DMS114 treated with DMSO at 0.1 percent for 48 hours (cell line): Measurements from ENCODE around the gene GRSF1.
"Not testable (repeated sequence)": the region's sequence is repeated elsewhere in the genome, so short reads cannot be mapped to it uniquely, and the experiment has no call there.

ENCODE experiments used
- DNase-seq: peaks from one replicate; lab custom pipeline; 2025; ENCODE audit not compliant: unreplicated experiment; lab: John Stamatoyannopoulos, UW

The GRSF1 gene

GRCh38 chr4:70836081-70836480 is 3.6 kb downstream of the GRSF1 start:
- no peak for DNase-seq

GRCh38 chr4:70833675-70834074 is 6.0 kb downstream of the GRSF1 start:
- no peak for DNase-seq

- DNase-seq, result no peak
Observed at GRCh38 chr4:70831293-70831692, 8.4 kb downstream of the GRSF1 start.

GRCh38 chr4:70830054-70830453 is 9.6 kb downstream of the GRSF1 start:
- no peak for DNase-seq

GRCh38 chr4:70829492-70829891 is 10.2 kb downstream of the GRSF1 start:
- DNase-seq, result no peak

- DNase-seq, result no peak
Observed at GRCh38 chr4:70829015-70829414, 10.7 kb downstream of the GRSF1 start.

GRCh38 chr4:70818921-70819320 is 20.8 kb downstream of the GRSF1 start:
- DNase-seq, result no peak

- no peak for DNase-seq
Observed at GRCh38 chr4:70818173-70818855, 21.4 kb downstream of the GRSF1 start.

- no peak for DNase-seq
Observed at GRCh38 chr4:70816894-70817293, 22.8 kb downstream of the GRSF1 start.

GRCh38 chr4:70815370-70815769 is 24.3 kb downstream of the GRSF1 start:
- no peak for DNase-seq

GRCh38 chr4:70808151-70808550 is 31.5 kb downstream of the GRSF1 start:
- DNase-seq, result no peak

GRCh38 chr4:70802928-70803580 is 36.6 kb downstream of the GRSF1 start:
- DNase-seq, result no peak

- no peak for DNase-seq
Observed at GRCh38 chr4:70801265-70801809, 38.4 kb downstream of the GRSF1 start.

GRCh38 chr4:70793626-70794025 is 46.1 kb downstream of the GRSF1 start:
- DNase-seq, result no peak

GRCh38 chr4:70788733-70789132 is 51.0 kb downstream of the GRSF1 start:
- no peak for DNase-seq

- no peak for DNase-seq
Observed at GRCh38 chr4:70787496-70787895, 52.2 kb downstream of the GRSF1 start.

GRCh38 chr4:70783096-70783495 is 56.6 kb downstream of the GRSF1 start:
- DNase-seq, result no peak

- no peak for DNase-seq
Observed at GRCh38 chr4:70778888-70779422, 60.7 kb downstream of the GRSF1 start.

GRCh38 chr4:70772929-70773555 is 66.6 kb downstream of the GRSF1 start:
- no peak for DNase-seq

- DNase-seq, result not testable (repeated sequence)
Observed at GRCh38 chr4:70769396-70769795, 70.3 kb downstream of the GRSF1 start.

- DNase-seq, result no peak
Observed at GRCh38 chr4:70768301-70768948, 71.3 kb downstream of the GRSF1 start.
